ENCODE data around the gene CACNB1. TPM values are rescaled to one million over a fixed set of nuclear protein-coding genes. Genes with fewer than 3 reads are reported as not detected.

CACNB1 gene
- total RNA-seq, 2 experiments from 2014 or later = 5.3 to 5.9 TPM

- Mint-ChIP-seq H3K4me3 (peak overlapping the region; percentile 19), H3K27ac (no peak overlapping the region), H3K27me3 (ENCODE audit: low read depth) (no peaks in the 10 kb centered on the region), H3K9me3 (no peaks in the 10 kb centered on the region), H3K36me3 (ENCODE audit: low read depth) (peaks cover 7% of the 10 kb centered on the region), H3K4me1 (ENCODE audit: low read depth) (peaks cover 26% of the 10 kb centered on the region)
- CTCF ChIA-PET = interaction anchor here (1.0 to 2.1 kb wide), 5 partner anchors 11 to 213 kb away, joined by 3 to 12 read pairs (median 3); no protein-coding TSS in a partner anchor
- intact Hi-C loops (cut with micrococcal nuclease) = no loop called here
- no peak for DNase-seq
Measured at GRCh38 chr17:39195568-39196160, 1.8 kb downstream of the CACNB1 start.

DNA sequence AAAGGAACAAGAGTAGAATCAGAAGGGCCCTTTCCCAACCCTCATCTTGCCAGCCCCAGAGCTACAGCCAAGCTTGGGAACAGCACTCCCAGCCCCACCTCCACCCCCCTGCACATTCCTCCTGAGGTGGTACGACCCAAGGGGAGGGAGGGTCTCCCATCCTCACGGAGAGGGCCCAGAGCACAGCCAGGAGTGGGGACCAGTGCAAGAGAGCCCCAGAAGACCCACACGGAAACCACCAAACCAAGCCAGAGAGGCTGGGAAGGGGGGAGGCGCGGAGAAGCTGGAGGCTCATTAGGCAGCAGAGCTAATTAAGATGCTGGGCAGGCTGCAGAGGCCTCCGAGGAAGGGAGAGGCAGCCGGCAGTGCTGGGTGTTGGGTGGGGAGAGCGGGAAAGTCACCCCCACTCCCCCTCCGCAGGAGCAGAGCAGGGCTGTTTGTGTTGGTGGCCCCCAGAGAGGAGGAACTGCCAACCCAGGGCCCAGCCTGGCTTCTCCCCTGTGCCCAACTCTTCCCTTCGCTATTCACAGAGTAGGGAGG is 2.4 kb downstream of the CACNB1 start:
- no peak overlapping the region for H3K27ac Mint-ChIP-seq
- peaks cover 26% of the 10 kb centered on the region for H3K4me1 Mint-ChIP-seq (ENCODE audit: low read depth)
- CTCF ChIA-PET = interaction anchor here (1.1 to 2.1 kb wide), 4 partner anchors 19 to 212 kb away, joined by 3 to 12 read pairs (median 4); no protein-coding TSS in a partner anchor
- DNase-seq = no peak
- no peaks in the 10 kb centered on the region for H3K9me3 Mint-ChIP-seq
- no peak overlapping the region for H3K4me3 Mint-ChIP-seq
- no peaks in the 10 kb centered on the region for H3K27me3 Mint-ChIP-seq (ENCODE audit: low read depth)
- H3K36me3 Mint-ChIP-seq (ENCODE audit: low read depth) = peaks cover 1% of the 10 kb centered on the region
- intact Hi-C loops (cut with micrococcal nuclease) = no loop called here

DNA sequence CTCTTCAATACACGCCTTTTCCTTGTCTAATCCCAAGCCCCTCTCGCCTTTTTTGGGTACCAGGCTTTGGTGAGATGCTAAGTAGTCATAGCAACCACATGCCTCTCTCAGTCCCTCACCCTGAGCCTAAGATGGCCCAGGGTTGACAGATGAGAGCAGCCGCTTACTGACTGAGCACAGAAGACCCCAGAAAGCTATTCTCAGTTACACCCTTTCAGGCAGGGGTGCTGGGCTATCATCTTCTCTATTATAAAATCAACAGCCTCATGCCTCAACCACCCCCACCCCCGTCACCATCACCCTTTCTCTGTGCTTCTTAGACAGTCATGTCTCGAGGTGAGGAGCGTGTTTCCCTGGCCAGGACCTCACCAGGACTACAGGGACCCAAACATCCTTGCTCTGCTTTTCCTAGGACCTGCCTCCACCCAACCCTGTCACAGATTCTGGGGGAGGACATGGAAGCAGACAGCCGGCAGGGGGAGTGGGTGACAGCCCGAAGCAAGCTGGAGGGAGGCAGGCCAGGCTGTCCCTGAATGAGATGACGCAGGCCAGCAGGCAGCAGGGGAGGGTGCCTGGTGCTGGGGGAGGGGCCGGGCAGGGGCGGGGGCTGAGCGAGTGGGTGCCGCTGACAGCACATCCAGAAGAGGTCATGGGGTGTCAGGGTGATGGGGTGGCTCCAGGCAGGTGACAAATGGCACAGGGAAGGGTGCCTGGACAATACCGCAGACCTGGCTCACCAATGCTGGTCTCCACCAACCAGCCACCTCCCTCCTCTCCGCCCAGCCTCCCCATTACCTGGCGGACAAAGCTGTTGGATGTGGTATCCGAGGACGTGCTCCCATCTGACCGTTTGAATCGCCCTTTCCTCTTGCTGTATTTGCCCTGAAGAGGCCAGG is 3.1 kb downstream of the CACNB1 start:
- DNase-seq = no peak
- H3K9me3 Mint-ChIP-seq = no peaks in the 10 kb centered on the region
- CTCF ChIA-PET = interaction anchor here (1.1 to 2.1 kb wide), 4 partner anchors 19 to 211 kb away, joined by 3 to 12 read pairs (median 4); no protein-coding TSS in a partner anchor
- no peaks in the 10 kb centered on the region for H3K36me3 Mint-ChIP-seq (ENCODE audit: low read depth)
- H3K4me1 Mint-ChIP-seq (ENCODE audit: low read depth) = peaks cover 22% of the 10 kb centered on the region
- no peak overlapping the region for H3K27ac Mint-ChIP-seq
- no peak overlapping the region for H3K4me3 Mint-ChIP-seq
- no peaks in the 10 kb centered on the region for H3K27me3 Mint-ChIP-seq (ENCODE audit: low read depth)
- intact Hi-C loops (cut with micrococcal nuclease) = no loop called here

DNA sequence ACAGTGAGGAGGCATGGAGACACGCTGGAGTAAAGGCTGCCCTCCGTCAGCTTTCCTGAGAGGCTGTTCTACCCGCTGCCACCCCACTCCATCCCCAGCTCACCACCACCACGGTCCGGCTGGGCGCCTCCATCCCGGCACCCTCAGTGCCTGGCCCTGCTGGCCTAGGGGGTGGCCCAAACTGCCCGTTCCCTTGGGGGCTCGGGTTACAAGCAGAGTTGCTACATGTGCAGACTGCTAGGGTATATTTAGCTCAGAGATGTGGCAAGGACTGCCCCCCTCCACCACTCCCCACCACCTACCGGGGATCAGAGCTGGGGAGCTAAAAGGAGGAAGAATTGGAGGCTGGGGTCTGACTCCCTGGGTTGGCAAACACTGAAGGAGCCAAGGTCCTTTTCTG is 4.1 kb downstream of the CACNB1 start:
- H3K9me3 Mint-ChIP-seq = no peaks in the 10 kb centered on the region
- peaks cover 4% of the 10 kb centered on the region for H3K36me3 Mint-ChIP-seq (ENCODE audit: low read depth)
- no peak overlapping the region for H3K27ac Mint-ChIP-seq
- intact Hi-C loops (cut with micrococcal nuclease) = no loop called here
- H3K4me3 Mint-ChIP-seq = no peak overlapping the region
- CTCF ChIA-PET = interaction anchor here (1.7 kb wide), 1 partner anchor 18 kb away, joined by 6 read pairs; no protein-coding TSS in a partner anchor
- H3K4me1 Mint-ChIP-seq (ENCODE audit: low read depth) = peaks cover 14% of the 10 kb centered on the region
- no peak for DNase-seq
- no peaks in the 10 kb centered on the region for H3K27me3 Mint-ChIP-seq (ENCODE audit: low read depth)

GRCh38 chr17:39192901-39193300 is 4.6 kb downstream of the CACNB1 start:
- no peaks in the 10 kb centered on the region for H3K27me3 Mint-ChIP-seq (ENCODE audit: low read depth)
- H3K4me1 Mint-ChIP-seq (ENCODE audit: low read depth) = peaks cover 9% of the 10 kb centered on the region
- no peak overlapping the region for H3K27ac Mint-ChIP-seq
- CTCF ChIA-PET = interaction anchor here (1.7 kb wide), 1 partner anchor 18 kb away, joined by 6 read pairs; no protein-coding TSS in a partner anchor
- no peak overlapping the region for H3K4me3 Mint-ChIP-seq
- DNase-seq = no peak
- peaks cover 4% of the 10 kb centered on the region for H3K36me3 Mint-ChIP-seq (ENCODE audit: low read depth)
- no peaks in the 10 kb centered on the region for H3K9me3 Mint-ChIP-seq
- intact Hi-C loops (cut with micrococcal nuclease) = no loop called here

- no peaks in the 10 kb centered on the region for H3K27me3 Mint-ChIP-seq (ENCODE audit: low read depth)
- CTCF ChIA-PET = interaction anchor here (0.6 to 2.1 kb wide), 4 partner anchors 17 to 352 kb away, joined by 5 to 7 read pairs (median 6); no protein-coding TSS in a partner anchor
- no peak overlapping the region for H3K27ac Mint-ChIP-seq
- no peak for DNase-seq
- no peaks in the 10 kb centered on the region for H3K9me3 Mint-ChIP-seq
- no peak overlapping the region for H3K4me3 Mint-ChIP-seq
- peaks cover 4% of the 10 kb centered on the region for H3K36me3 Mint-ChIP-seq (ENCODE audit: low read depth)
- H3K4me1 Mint-ChIP-seq (ENCODE audit: low read depth) = peaks cover 8% of the 10 kb centered on the region
- intact Hi-C loops (cut with micrococcal nuclease) = no loop called here
Measured at GRCh38 chr17:39191750-39192510, 5.5 kb downstream of the CACNB1 start.

GRCh38 chr17:39187152-39187830 is 10.2 kb downstream of the CACNB1 start:
- Mint-ChIP-seq H3K4me1 (ENCODE audit: low read depth) (no peaks in the 10 kb centered on the region), H3K27ac (no peak overlapping the region), H3K4me3 (no peak overlapping the region), H3K27me3 (ENCODE audit: low read depth) (no peaks in the 10 kb centered on the region), H3K36me3 (ENCODE audit: low read depth) (peaks cover 12% of the 10 kb centered on the region), H3K9me3 (no peaks in the 10 kb centered on the region)
- no peak for DNase-seq
- CTCF ChIA-PET = no interaction called here
- intact Hi-C loops (cut with micrococcal nuclease) = no loop called here

GRCh38 chr17:39186481-39187002 is 10.9 kb downstream of the CACNB1 start:
- no peak overlapping the region for H3K4me3 Mint-ChIP-seq
- no peaks in the 10 kb centered on the region for H3K4me1 Mint-ChIP-seq (ENCODE audit: low read depth)
- intact Hi-C loops (cut with micrococcal nuclease) = no loop called here
- peaks cover 12% of the 10 kb centered on the region for H3K36me3 Mint-ChIP-seq (ENCODE audit: low read depth)
- H3K27ac Mint-ChIP-seq = no peak overlapping the region
- CTCF ChIA-PET = interaction anchor here (1.1 kb wide), 1 partner anchor 11 kb away, joined by 9 read pairs; no protein-coding TSS in a partner anchor
- H3K27me3 Mint-ChIP-seq (ENCODE audit: low read depth) = no peaks in the 10 kb centered on the region
- no peaks in the 10 kb centered on the region for H3K9me3 Mint-ChIP-seq
- no peak for DNase-seq

DNA sequence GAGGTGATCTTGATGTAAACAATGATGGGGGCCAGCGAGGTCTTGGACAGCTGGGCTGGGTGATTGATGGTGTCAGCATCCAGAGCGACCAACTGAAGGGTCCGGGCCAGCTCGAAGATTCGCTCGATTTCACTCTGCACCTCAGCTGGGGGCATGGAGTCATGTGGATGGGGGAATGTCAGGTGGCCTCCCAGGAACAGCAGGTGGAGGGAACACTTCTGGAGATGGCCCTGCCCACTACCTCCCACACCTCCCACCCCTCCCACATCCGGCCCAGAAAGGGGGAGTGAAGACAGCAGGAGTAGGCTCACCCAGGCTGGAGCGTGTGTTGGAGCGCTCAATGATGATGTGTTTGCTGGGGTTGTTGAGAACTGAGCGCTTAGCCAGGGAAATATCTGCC is 13.7 kb downstream of the CACNB1 start:
- Mint-ChIP-seq H3K4me1 (ENCODE audit: low read depth) (no peaks in the 10 kb centered on the region), H3K9me3 (no peaks in the 10 kb centered on the region), H3K4me3 (no peak overlapping the region), H3K27me3 (ENCODE audit: low read depth) (no peaks in the 10 kb centered on the region), H3K36me3 (ENCODE audit: low read depth) (peaks cover 12% of the 10 kb centered on the region), H3K27ac (no peak overlapping the region)
- intact Hi-C loops (cut with micrococcal nuclease) = no loop called here
- CTCF ChIA-PET = interaction anchor here (0.6 to 2.7 kb wide), 4 partner anchors 9 to 410 kb away, joined by 4 to 16 read pairs (median 4); no protein-coding TSS in a partner anchor
- no peak for DNase-seq

DNA sequence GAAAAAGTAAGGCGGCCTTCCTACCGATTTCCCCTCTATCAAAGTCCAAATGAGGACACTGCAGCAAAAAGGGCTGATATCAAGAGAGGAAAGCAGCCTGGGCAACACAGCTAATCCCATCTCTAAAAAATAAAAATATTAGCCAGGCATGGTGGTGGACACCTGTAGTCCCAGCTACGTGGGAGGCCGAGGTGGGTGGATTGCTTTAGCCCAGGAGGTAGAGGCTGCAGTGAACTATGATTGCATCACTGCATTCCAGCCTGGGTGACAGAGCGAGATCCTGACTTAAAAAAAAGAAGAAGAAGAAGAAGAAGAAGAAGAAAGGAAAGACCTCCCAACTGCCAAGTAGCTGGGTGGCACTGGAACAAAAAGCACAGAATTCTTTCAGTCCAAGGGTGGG is 14.4 kb downstream of the CACNB1 start:
- Mint-ChIP-seq H3K27me3 (ENCODE audit: low read depth) (no peaks in the 10 kb centered on the region), H3K9me3 (no peaks in the 10 kb centered on the region), H3K27ac (no peak overlapping the region), H3K4me3 (no peak overlapping the region), H3K36me3 (ENCODE audit: low read depth) (peaks cover 9% of the 10 kb centered on the region), H3K4me1 (ENCODE audit: low read depth) (no peaks in the 10 kb centered on the region)
- intact Hi-C loops (cut with micrococcal nuclease) = no loop called here
- DNase-seq = no peak
- CTCF ChIA-PET = interaction anchor here (0.5 to 2.7 kb wide), 3 partner anchors 8 to 76 kb away, joined by 3 to 16 read pairs (median 5); no protein-coding TSS in a partner anchor

DNA sequence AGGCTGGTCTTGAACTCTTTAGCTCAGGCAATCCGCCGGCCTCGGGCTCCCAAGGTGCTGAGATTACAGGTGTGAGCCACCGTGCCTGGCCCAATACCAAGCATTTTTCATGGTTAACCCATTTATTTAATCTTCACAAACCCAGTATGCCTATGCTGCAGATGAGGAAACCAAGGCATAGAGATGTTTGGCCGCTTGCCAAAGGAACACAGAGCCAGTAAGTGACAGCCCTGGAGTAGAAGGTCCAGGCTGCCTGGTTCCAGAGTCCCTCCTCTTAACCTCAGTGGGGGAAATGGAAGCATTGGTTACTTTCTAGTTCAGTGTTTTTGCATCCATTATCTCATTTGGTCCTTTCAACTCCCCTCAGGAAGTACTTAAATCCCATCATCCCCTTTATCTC is 16.2 kb downstream of the CACNB1 start:
- H3K4me3 Mint-ChIP-seq = no peak overlapping the region
- CTCF ChIA-PET = interaction anchor here (0.7 kb wide), 1 partner anchor 196 kb away, joined by 3 read pairs; no protein-coding TSS in a partner anchor
- peaks cover 9% of the 10 kb centered on the region for H3K36me3 Mint-ChIP-seq (ENCODE audit: low read depth)
- H3K9me3 Mint-ChIP-seq = no peaks in the 10 kb centered on the region
- no peaks in the 10 kb centered on the region for H3K27me3 Mint-ChIP-seq (ENCODE audit: low read depth)
- H3K27ac Mint-ChIP-seq = no peak overlapping the region
- H3K4me1 Mint-ChIP-seq (ENCODE audit: low read depth) = no peaks in the 10 kb centered on the region
- no peak for DNase-seq
- intact Hi-C loops (cut with micrococcal nuclease) = no loop called here
